GM10248 (cell line): ENCODE results near the gene NOP9.
A peak's percentile ranks its signal among the peaks of the same experiment; 100 is the strongest.

ENCODE experiments used
- CTCF ChIA-PET: fragments of 300-600 bp; sonication (Branson Sonifier 250); formaldehyde crosslinking; extraction: SDS; loops from one replicate; lab custom pipeline; 2021; ENCODE audit warnings: antibody characterized with exemption; lab: Yijun Ruan, JAX
- POLR2A ChIA-PET: fragments of 350-650 bp; sonication (Branson Sonifier 250); formaldehyde crosslinking; extraction: SDS; loops from one replicate; lab custom pipeline; 2020; ENCODE audit warnings: antibody characterized with exemption; lab: Yijun Ruan, JAX
- DNase-seq: peaks from one replicate; pipeline ENCODE4 v3.0.0; 2012; ENCODE audit errors: extremely low spot score
- CTCF ChIP-seq: IDR thresholded peaks from 2 replicates; pipeline ENCODE4 v1.5.1; 2012; ENCODE audit warnings: mild to moderate bottlenecking, low read depth; ENCODE audit errors: extremely low read depth, missing control alignments, control extremely low read depth

NOP9 gene

GRCh38 chr14:24284501-24285035, 15.1 kb upstream of the NOP9 start:
- DNase-seq = no peak
- ChIA-PET POLR2A (no interaction called here), CTCF (interaction anchor here (0.7 to 13.3 kb wide), 8 partner anchors 14 to 147 kb away, joined by 3 to 121 read pairs (median 4); partner anchors contain the start of genes CIDEB, DHRS1, MDP1 and NOP9)
- TF ChIP-seq CTCF = no peak

GRCh38 chr14:24285351-24285750, 14.3 kb upstream of the NOP9 start:
- DNase-seq = no peak
- TF ChIP-seq CTCF = no peak
- ChIA-PET POLR2A (no interaction called here), CTCF (interaction anchor here (0.7 to 13.3 kb wide), 5 partner anchors 13 to 43 kb away, joined by 3 to 121 read pairs (median 3); partner anchors contain the start of genes CIDEB, DHRS1, NOP9 and TINF2)

- DNase-seq = no peak
- no peak for TF ChIP-seq CTCF
- ChIA-PET CTCF (interaction anchor here (1.0 to 13.3 kb wide), 3 partner anchors 11 to 44 kb away, joined by 4 to 121 read pairs (median 4); partner anchors contain the start of genes DHRS1 and NOP9), POLR2A (no interaction called here)
Observed at GRCh38 chr14:24286996-24287395, 12.7 kb upstream of the NOP9 start.

GRCh38 chr14:24289649-24290280, 9.9 kb upstream of the NOP9 start:
- DNase-seq = peak; percentile 58
- CTCF ChIA-PET = interaction anchor here (0.6 to 15.5 kb wide), 14 partner anchors 9 to 181 kb away, joined by 3 to 323 read pairs (median 6); partner anchors contain the start of genes CBLN3, CIDEB, DHRS1 and KHNYN
- POLR2A ChIA-PET = interaction anchor here (1.2 kb wide), 2 partner anchors 19 to 27 kb away, joined by 3 read pairs; partner anchors contain the start of gene TGM1
- no peak for TF ChIP-seq CTCF

- CTCF ChIA-PET = interaction anchor here (0.7 to 15.5 kb wide), 13 partner anchors 8 to 182 kb away, joined by 3 to 323 read pairs (median 7); partner anchors contain the start of genes CBLN3, CIDEB, DHRS1 and IRF9
- POLR2A ChIA-PET = interaction anchor here (1.2 kb wide), 2 partner anchors 20 to 28 kb away, joined by 3 read pairs; partner anchors contain the start of gene TGM1
- TF ChIP-seq CTCF = no peak
- no peak for DNase-seq
Observed at GRCh38 chr14:24290746-24291145, 8.9 kb upstream of the NOP9 start.

- DNase-seq = no peak
- no peak for TF ChIP-seq CTCF
- ChIA-PET POLR2A (interaction anchor here (1.2 to 1.8 kb wide), 2 partner anchors 21 to 49 kb away, joined by 3 to 6 read pairs; partner anchors contain the start of gene TINF2), CTCF (interaction anchor here (0.9 to 15.5 kb wide), 12 partner anchors 7 to 139 kb away, joined by 3 to 323 read pairs (median 8); partner anchors contain the start of genes CBLN3, CIDEB, DHRS1 and KHNYN)
Observed at GRCh38 chr14:24291446-24292117, 8.1 kb upstream of the NOP9 start.
